Loucy (cell line): ENCODE results near the gene SLC35F1.

ENCODE experiments used
- H2AFZ ChIP-seq: fragments of 200-600 bp; sonication (generic); 2 replicates; pipeline ENCODE4 v1.6.0; 2016; ENCODE audit warnings: antibody characterized with exemption, mild to moderate bottlenecking, low read length, moderate library complexity
- H3F3A ChIP-seq: fragments of 200-600 bp; 2 replicates; pipeline ENCODE4 v1.6.0; 2016; ENCODE audit warnings: antibody characterized with exemption, low read depth, mild to moderate bottlenecking
- H3K27me3 ChIP-seq: fragments of 200-600 bp; sonication (generic); 2 replicates; pipeline ENCODE4 v1.6.1; 2014; ENCODE audit warnings: low read length, mild to moderate bottlenecking; ENCODE audit not compliant: insufficient read depth, poor library complexity, severe bottlenecking
- H3K36me3 ChIP-seq: fragments of 200-600 bp; sonication (generic); 2 replicates; pipeline ENCODE4 v1.6.1; 2016; ENCODE audit warnings: low read length; ENCODE audit not compliant: insufficient read depth
- H3K4me1 ChIP-seq: fragments of 200-600 bp; sonication (generic); 2 replicates; pipeline ENCODE4 v1.5.1; 2014; ENCODE audit warnings: low read length, mild to moderate bottlenecking; ENCODE audit not compliant: insufficient read depth, poor library complexity, severe bottlenecking
- H3K4me2 ChIP-seq: fragments of 200-600 bp; sonication (generic); 2 replicates; pipeline ENCODE4 v1.6.0; 2014; ENCODE audit warnings: antibody characterized with exemption, low read length, low read depth, mild to moderate bottlenecking; ENCODE audit not compliant: poor library complexity, severe bottlenecking
- H3K4me3 ChIP-seq: fragments of 200-600 bp; sonication (generic); 2 replicates; pipeline ENCODE4 v1.5.1; 2014; ENCODE audit warnings: low read length, mild to moderate bottlenecking, mixed read lengths; ENCODE audit not compliant: poor library complexity, severe bottlenecking
- H3K79me2 ChIP-seq: fragments of 200-600 bp; sonication (generic); 2 replicates; pipeline ENCODE4 v1.6.1; 2014; ENCODE audit warnings: low read length; ENCODE audit not compliant: insufficient read depth
- H3K9ac ChIP-seq: fragments of 200-600 bp; sonication (generic); 2 replicates; pipeline ENCODE4 v1.6.0; 2014; ENCODE audit warnings: mild to moderate bottlenecking, low read depth, low read length, moderate library complexity; ENCODE audit not compliant: poor library complexity, severe bottlenecking
- H3K9me2 ChIP-seq: fragments of 200-600 bp; sonication (generic); replicated peaks from 2 replicates; pipeline ENCODE4 v1.6.1; 2016; ENCODE audit warnings: low read depth, low read length, mixed read lengths
- H3K9me3 ChIP-seq: fragments of 200-600 bp; sonication (generic); 2 replicates; pipeline ENCODE4 v1.6.1; 2014; ENCODE audit warnings: mild to moderate bottlenecking, antibody characterized with exemption, low read length, low read depth; ENCODE audit not compliant: insufficient read depth
- H4K20me1 ChIP-seq: fragments of 200-600 bp; sonication (generic); 2 replicates; pipeline ENCODE4 v1.6.0; 2014; ENCODE audit warnings: antibody characterized with exemption, low read length, mild to moderate bottlenecking; ENCODE audit not compliant: insufficient read depth, poor library complexity, severe bottlenecking
- CTCF ChIP-seq: fragments of 200-600 bp; sonication (generic); conservative IDR thresholded peaks from 2 replicates; pipeline ENCODE4 v1.5.1; 2014; ENCODE audit warnings: mild to moderate bottlenecking, antibody characterized with exemption, low read length
- EZH2phosphoT487 ChIP-seq: fragments of 200-600 bp; IDR thresholded peaks from 2 replicates; pipeline ENCODE4 v1.6.1; 2018; ENCODE audit warnings: antibody characterized with exemption, mild to moderate bottlenecking, moderate library complexity, borderline replicate concordance

The SLC35F1 gene

GRCh38 chr6:117906507-117906957 lies 532 bp upstream of the SLC35F1 start:
- no peak overlapping the region for H3K4me2 ChIP-seq
- TF ChIP-seq EZH2phosphoT487: no peak
- TF ChIP-seq CTCF: no peak

GRCh38 chr6:117907601-117908245 lies 659 bp downstream of the SLC35F1 start:
- Histone ChIP-seq H3K4me1 (no peaks in the 10 kb centered on the region), H3K9me2 (no peaks in the 10 kb centered on the region), H3K27me3 (no peaks in the 10 kb centered on the region), H3K36me3 (no peaks in the 10 kb centered on the region), H3K79me2 (no peaks in the 10 kb centered on the region), H3K9ac (no peak overlapping the region), H3K4me2 (no peak overlapping the region), H3K9me3 (no peaks in the 10 kb centered on the region), H4K20me1 (no peaks in the 10 kb centered on the region), H3F3A (no peaks in the 10 kb centered on the region), H3K4me3 (no peak overlapping the region), H2AFZ (no peak overlapping the region)
- TF ChIP-seq EZH2phosphoT487 (no peak), CTCF (no peak)

More at GRCh38 chr6:117906507-117906957, 532 bp upstream of the SLC35F1 start:
- Histone ChIP-seq H3K79me2 (no peaks in the 10 kb centered on the region), H4K20me1 (no peaks in the 10 kb centered on the region), H3K9ac (no peak overlapping the region), H3K4me3 (no peak overlapping the region), H3F3A (no peaks in the 10 kb centered on the region), H3K27me3 (no peaks in the 10 kb centered on the region), H3K4me1 (no peaks in the 10 kb centered on the region), H3K36me3 (no peaks in the 10 kb centered on the region), H3K9me2 (no peaks in the 10 kb centered on the region), H3K9me3 (no peaks in the 10 kb centered on the region), H2AFZ (no peak overlapping the region)

GRCh38 chr6:117908246-117909068 lies 1.4 kb downstream of the SLC35F1 start:
- no peaks in the 10 kb centered on the region for H3K36me3 ChIP-seq
- H3K4me3 ChIP-seq: no peak overlapping the region
- H4K20me1 ChIP-seq: no peaks in the 10 kb centered on the region
- no peak overlapping the region for H2AFZ ChIP-seq
- TF ChIP-seq EZH2phosphoT487 (no peak), CTCF (no peak)
- H3K9me3 ChIP-seq: no peaks in the 10 kb centered on the region
- H3K27me3 ChIP-seq: no peaks in the 10 kb centered on the region
- no peak overlapping the region for H3K9ac ChIP-seq
- H3F3A ChIP-seq: no peaks in the 10 kb centered on the region
- H3K4me2 ChIP-seq: no peak overlapping the region
- H3K4me1 ChIP-seq: no peaks in the 10 kb centered on the region
- H3K9me2 ChIP-seq: no peaks in the 10 kb centered on the region
- no peaks in the 10 kb centered on the region for H3K79me2 ChIP-seq
